B cell (primary cell): Measurements from ENCODE around the gene SLC44A3. TPM values are rescaled to one million over a fixed set of nuclear protein-coding genes. Genes with fewer than 3 reads are reported as not detected.

ENCODE experiments used
- ATAC-seq: fragments of 200-7000 bp; cut with Tn5 transposase; one replicate; pipeline ENCODE4 v1.10.0; 2021; ENCODE audit warnings: low read depth, mild to moderate bottlenecking, moderate number of reproducible peaks, moderate library complexity
- CTCF ChIA-PET: fragments of 350-600 bp; sonication (Branson Sonifier 250); formaldehyde crosslinking; loops from one replicate; lab custom pipeline; 2021; ENCODE audit warnings: antibody characterized with exemption, inconsistent platforms; lab: Charles Lee
- POLR2A ChIA-PET: fragments of 350-600 bp; sonication (Branson Sonifier 250); formaldehyde crosslinking; loops from one replicate; lab custom pipeline; 2021; ENCODE audit warnings: antibody characterized with exemption; lab: Charles Lee
- DNase-seq: peaks from one replicate; pipeline ENCODE4 v3.0.0; 2013
- H2AFZ ChIP-seq: 2 replicates; pipeline ENCODE4 v1.6.1; 2012; ENCODE audit warnings: mild to moderate bottlenecking, low read depth, low read length; ENCODE audit not compliant: insufficient read depth, poor library complexity, severe bottlenecking
- H3K27ac ChIP-seq, 2 donors: 1 replicate in 1 of 2; 2 replicates in 1 of 2; pipeline ENCODE4 v1.5.1; 2012 to 2013; ENCODE audit warnings: low read length in 2 of 2, mild to moderate bottlenecking in 2 of 2, moderate library complexity in 1 of 2
- H3K27me3 ChIP-seq, 4 experiments: fragments of 200-600 bp in 1 of 4; sonication (generic) in 1 of 4; replicated peaks in 1 of 4; 1 replicate in 2 of 4; 2 replicates in 2 of 4; pipeline versions ENCODE4 v1.6.1 to v1.7.0; 2013 to 2016; ENCODE audit warnings: low read length in 3 of 4, mild to moderate bottlenecking in 2 of 4, mixed read lengths in 1 of 4, moderate library complexity in 1 of 4; ENCODE audit not compliant: insufficient read depth in 4 of 4, control insufficient read depth in 3 of 4; ENCODE audit errors: control extremely low read depth in 1 of 4
- H3K36me3 ChIP-seq, 2 experiments: replicated peaks in 1 of 2; 1 replicate in 1 of 2; 2 replicates in 1 of 2; pipeline versions ENCODE4 v1.6.1 to v1.7.1; 2013; ENCODE audit warnings: low read length in 1 of 2; ENCODE audit not compliant: insufficient read depth in 2 of 2, control insufficient read depth in 1 of 2; ENCODE audit errors: control extremely low read depth in 1 of 2, extremely low read depth in 1 of 2
- H3K4me1 ChIP-seq, 2 donors: fragments of 200-600 bp in 1 of 2; sonication (generic) in 1 of 2; 1 replicate in 1 of 2; 2 replicates in 1 of 2; pipeline versions ENCODE4 v1.5.1 to v1.6.1; 2013 to 2017; ENCODE audit warnings: low read length in 2 of 2; ENCODE audit not compliant: control insufficient read depth in 2 of 2, insufficient read depth in 2 of 2
- H3K4me2 ChIP-seq: replicated peaks from 2 replicates; pipeline ENCODE3; 2012; ENCODE audit warnings: mild to moderate bottlenecking, low read depth, low read length; ENCODE audit not compliant: poor library complexity, severe bottlenecking
- H3K4me3 ChIP-seq, 5 experiments: fragments of 200-600 bp in 1 of 5; sonication (generic) in 1 of 5; 1 replicate in 3 of 5; 2 replicates in 2 of 5; pipeline versions ENCODE4 v1.5.1 to v1.7.0; 2011 to 2016; ENCODE audit warnings: low read length in 4 of 5, mild to moderate bottlenecking in 4 of 5, low read depth in 2 of 5, control low read depth in 1 of 5, moderate library complexity in 1 of 5; ENCODE audit not compliant: insufficient read depth in 1 of 5; ENCODE audit errors: control extremely low read depth in 1 of 5, extremely low read depth in 1 of 5
- H3K79me2 ChIP-seq: fragments of 200-600 bp; sonication (generic); one replicate; pipeline ENCODE4 v1.6.0; 2016; ENCODE audit warnings: low read length; ENCODE audit not compliant: control insufficient read depth, insufficient read depth
- H3K9ac ChIP-seq: fragments of 200-600 bp; sonication (generic); 2 replicates; pipeline ENCODE4 v1.6.1; 2017; ENCODE audit warnings: mild to moderate bottlenecking, low read length, moderate library complexity
- H3K9me3 ChIP-seq, 3 donors: one replicate each; pipeline versions ENCODE4 v1.6.1 to v1.7.1; 2013; ENCODE audit warnings: low read length in 2 of 3; ENCODE audit not compliant: control insufficient read depth in 2 of 3, insufficient read depth in 1 of 3; ENCODE audit errors: control extremely low read depth in 1 of 3
- H4K20me1 ChIP-seq: 2 replicates; pipeline ENCODE4 v1.6.0; 2012; ENCODE audit warnings: mild to moderate bottlenecking, low read length; ENCODE audit not compliant: insufficient read depth, control insufficient read depth, poor library complexity, severe bottlenecking
- H3K27ac Mint-ChIP-seq: one replicate; pipeline ENCODE4 v1.8.0; 2021; ENCODE audit warnings: mixed read lengths
- H3K27me3 Mint-ChIP-seq: one replicate; pipeline ENCODE4 v1.8.0; 2021; ENCODE audit warnings: mixed read lengths
- H3K4me1 Mint-ChIP-seq: one replicate; pipeline ENCODE4 v1.8.0; 2021; ENCODE audit warnings: mixed read lengths
- H3K4me3 Mint-ChIP-seq: one replicate; pipeline ENCODE4 v1.8.0; 2021; ENCODE audit warnings: mixed read lengths
- H3K9me3 Mint-ChIP-seq: one replicate; pipeline ENCODE4 v1.8.0; 2022; ENCODE audit warnings: mixed read lengths; ENCODE audit not compliant: insufficient read depth
- EZH2 ChIP-seq: IDR thresholded peaks from 2 replicates; pipeline ENCODE4 v1.6.1; 2012; ENCODE audit warnings: borderline replicate concordance, low read depth, mild to moderate bottlenecking, moderate library complexity, low read length; ENCODE audit not compliant: insufficient read depth, poor library complexity, severe bottlenecking
- WGBS: methylation state at CpG from one replicate; pipeline ENCODE4 v1.1.5; 2013; ENCODE audit warnings: missing lambda C conversion rate; ENCODE audit not compliant: insufficient coverage; 5-methylcytosine and 5-hydroxymethylcytosine counted together
- intact Hi-C: fragments of 100-400 bp; cut with micrococcal nuclease; formaldehyde crosslinking; loops from one replicate; pipeline ENCODE4 v1.10.0; 2022
- polyA plus RNA-seq: library from polyadenylated mRNA; depleted of rRNA; stranded (reverse); fragments of >200 nt; gene quantifications from 2 replicates; pipeline ENCODE4 v1.2.3, GENCODE V29; 2012
- total RNA-seq, 2 donors: library from RNA; stranded (reverse); fragments of 120-200 nt in 1 of 2; gene quantifications; 1 replicate in 1 of 2; 2 replicates in 1 of 2; pipeline versions ENCODE4 v1.2.3 to v1.2.4, GENCODE V29; 2013 to 2022
- TF ChIP-seq, protein P1 (sequence below): fragments of 200-600 bp; IDR thresholded peaks from one replicate; pipeline ENCODE4 v1.8.0; 2022; ENCODE audit warnings: antibody characterized with exemption, mild to moderate bottlenecking

SLC44A3 gene
- total and polyA plus RNA-seq, 2 donors (not counting 1 experiment from before 2014, with no cell fraction given): not detected

DNA sequence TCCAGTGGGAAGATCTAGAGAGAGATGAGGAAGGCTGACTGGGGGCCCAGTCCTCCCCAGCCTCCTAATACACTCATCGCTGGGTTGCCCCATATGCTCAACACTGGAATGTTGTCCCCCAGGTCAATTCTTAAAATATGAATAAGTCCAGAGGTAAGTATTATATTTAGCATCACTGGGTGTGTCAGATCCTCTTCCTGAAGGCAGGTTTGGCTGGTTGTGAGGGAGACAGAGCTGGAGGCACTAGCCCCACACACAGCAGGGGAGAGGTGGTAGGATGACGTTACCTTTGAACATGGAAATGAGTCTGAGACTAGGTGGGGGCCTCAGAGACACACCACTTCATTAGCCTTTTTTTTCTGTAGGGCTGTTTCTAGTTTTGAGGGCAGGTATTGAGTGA is 42.6 kb downstream of the SLC44A3 start:
- H3K9me3 Mint-ChIP-seq: no peaks in the 10 kb centered on the region
- H4K20me1 ChIP-seq: no peaks in the 10 kb centered on the region
- H3K27me3 Mint-ChIP-seq: peaks cover 4% of the 10 kb centered on the region
- no peak overlapping the region for H3K4me3 Mint-ChIP-seq
- peaks cover 0 to 5% (median 0%) of the 10 kb centered on the region in 4 experiments for H3K27me3 ChIP-seq
- H2AFZ ChIP-seq: no peak overlapping the region
- no peaks in the 10 kb centered on the region for H3K36me3 ChIP-seq
- CTCF ChIA-PET: interaction anchor here (0.6 to 5.7 kb wide), 4 partner anchors 8 to 181 kb away, joined by 3 to 38 read pairs (median 12); no protein-coding TSS in a partner anchor
- no peaks in the 10 kb centered on the region for H3K4me1 Mint-ChIP-seq
- intact Hi-C loops: no loop called here
- no peak for ATAC-seq
- TF ChIP-seq EZH2: no peak
- TF ChIP-seq, protein P1, sequence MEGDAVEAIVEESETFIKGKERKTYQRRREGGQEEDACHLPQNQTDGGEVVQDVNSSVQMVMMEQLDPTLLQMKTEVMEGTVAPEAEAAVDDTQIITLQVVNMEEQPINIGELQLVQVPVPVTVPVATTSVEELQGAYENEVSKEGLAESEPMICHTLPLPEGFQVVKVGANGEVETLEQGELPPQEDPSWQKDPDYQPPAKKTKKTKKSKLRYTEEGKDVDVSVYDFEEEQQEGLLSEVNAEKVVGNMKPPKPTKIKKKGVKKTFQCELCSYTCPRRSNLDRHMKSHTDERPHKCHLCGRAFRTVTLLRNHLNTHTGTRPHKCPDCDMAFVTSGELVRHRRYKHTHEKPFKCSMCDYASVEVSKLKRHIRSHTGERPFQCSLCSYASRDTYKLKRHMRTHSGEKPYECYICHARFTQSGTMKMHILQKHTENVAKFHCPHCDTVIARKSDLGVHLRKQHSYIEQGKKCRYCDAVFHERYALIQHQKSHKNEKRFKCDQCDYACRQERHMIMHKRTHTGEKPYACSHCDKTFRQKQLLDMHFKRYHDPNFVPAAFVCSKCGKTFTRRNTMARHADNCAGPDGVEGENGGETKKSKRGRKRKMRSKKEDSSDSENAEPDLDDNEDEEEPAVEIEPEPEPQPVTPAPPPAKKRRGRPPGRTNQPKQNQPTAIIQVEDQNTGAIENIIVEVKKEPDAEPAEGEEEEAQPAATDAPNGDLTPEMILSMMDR: no peak
- H3K9ac ChIP-seq: no peak overlapping the region
- H3K4me1 ChIP-seq: no peaks in the 10 kb centered on the region
- no CpG with 5 or more reads among the region's 2 CpGs for WGBS
- H3K4me2 ChIP-seq: no peak overlapping the region
- POLR2A ChIA-PET: no interaction called here
- no peak overlapping the region for H3K27ac Mint-ChIP-seq
- H3K79me2 ChIP-seq: no peaks in the 10 kb centered on the region
- DNase-seq: no peak
- no peak overlapping the region for H3K27ac ChIP-seq
- no peak overlapping the region for H3K4me3 ChIP-seq
- H3K9me3 ChIP-seq: no peaks in the 10 kb centered on the region

DNA sequence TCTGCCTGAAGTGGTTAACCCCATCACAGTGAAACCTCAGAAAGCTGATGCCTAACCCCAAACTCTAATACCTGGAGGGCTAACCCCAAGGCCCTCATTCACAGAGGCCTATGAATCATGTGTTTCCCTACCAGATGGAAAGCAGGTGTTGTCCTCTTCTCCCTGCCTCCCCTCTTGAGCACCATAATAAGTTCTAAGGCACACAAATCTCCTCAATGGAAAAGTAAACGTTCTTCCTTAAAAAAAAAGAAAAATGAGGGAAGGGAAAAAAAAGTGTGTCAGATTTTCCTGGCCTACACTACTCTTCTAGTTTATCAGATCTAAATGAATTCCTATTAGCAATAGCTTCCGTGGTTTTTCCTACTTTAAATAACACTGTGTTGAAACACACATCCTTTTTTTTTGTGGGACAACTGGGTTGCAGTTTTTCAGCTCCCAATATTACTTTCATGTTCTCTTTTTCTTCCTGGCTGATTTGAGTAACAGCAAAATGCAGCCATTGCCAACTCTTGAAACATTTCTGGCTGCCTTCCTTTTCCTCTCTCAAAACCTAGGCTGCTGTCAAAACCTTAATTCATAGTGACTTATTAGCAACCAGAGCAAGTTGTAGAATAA is 43.2 kb downstream of the SLC44A3 start:
- Histone ChIP-seq H3K36me3 (no peaks in the 10 kb centered on the region), H3K4me3 (no peak overlapping the region), H3K9ac (no peak overlapping the region), H3K27me3 (peaks cover 0 to 5% (median 0%) of the 10 kb centered on the region in 4 experiments), H3K79me2 (no peaks in the 10 kb centered on the region), H3K9me3 (no peaks in the 10 kb centered on the region), H3K27ac (no peak overlapping the region), H3K4me1 (no peaks in the 10 kb centered on the region), H4K20me1 (no peaks in the 10 kb centered on the region), H2AFZ (no peak overlapping the region), H3K4me2 (no peak overlapping the region)
- WGBS: 50% methylated on average over 1 of the region's 2 CpGs
- no peak for DNase-seq
- Mint-ChIP-seq H3K27ac (no peak overlapping the region), H3K4me1 (no peaks in the 10 kb centered on the region), H3K4me3 (no peak overlapping the region), H3K9me3 (no peaks in the 10 kb centered on the region), H3K27me3 (peaks cover 4% of the 10 kb centered on the region)
- no peak for ATAC-seq
- ChIA-PET POLR2A (no interaction called here), CTCF (interaction anchor here (1.1 to 5.7 kb wide), 3 partner anchors 9 to 181 kb away, joined by 4 to 38 read pairs (median 22); no protein-coding TSS in a partner anchor)
- intact Hi-C loops: no loop called here
- TF ChIP-seq, protein P1: no peak
- no peak for TF ChIP-seq EZH2
